Right atrium auricular region (tissue), 2 donors: ENCODE data around the gene RBM27. TPM values are rescaled to one million over a fixed set of nuclear protein-coding genes. Genes with fewer than 3 reads are reported as not detected.
A peak's percentile ranks its signal among the peaks of the same experiment; 100 is the strongest.

Experiments used
- DNase-seq: peaks from one replicate; pipeline ENCODE4 v3.0.0-alpha.2; 2019; ENCODE audit warnings: low spot score
- H3K27ac ChIP-seq, 2 donors: fragments of 200-600 bp; sonication (generic); 1 replicate in 1 of 2; 2 replicates in 1 of 2; pipeline ENCODE4 v1.5.1; 2016 to 2019
- H3K27me3 ChIP-seq, 2 donors: fragments of 200-600 bp; sonication (generic); one replicate each; pipeline versions ENCODE4 v1.5.1 to v1.6.0; 2017 to 2019
- H3K36me3 ChIP-seq: fragments of 200-600 bp; sonication (generic); one replicate; pipeline ENCODE4 v1.5.1; 2016
- H3K4me1 ChIP-seq, 2 donors: fragments of 200-600 bp; sonication (generic); one replicate each; pipeline versions ENCODE4 v1.5.1 to v1.6.0; 2017 to 2019
- H3K4me3 ChIP-seq, 2 donors: fragments of 200-600 bp; sonication (generic); 1 replicate in 1 of 2; 2 replicates in 1 of 2; pipeline ENCODE4 v1.5.1; 2017 to 2019; ENCODE audit warnings: mild to moderate bottlenecking in 1 of 2, moderate library complexity in 1 of 2
- H3K9me3 ChIP-seq, 2 donors: fragments of 200-600 bp; sonication (generic); one replicate each; pipeline ENCODE4 v1.5.1; 2019
- CTCF ChIP-seq, 2 donors: fragments of 200-600 bp; sonication (generic); IDR thresholded peaks; one replicate each; pipeline ENCODE4 v1.5.1; 2019; ENCODE audit warnings: antibody characterized with exemption in 2 of 2
- total RNA-seq, 2 donors: library from RNA; depleted of rRNA; stranded (reverse); fragments of >200 nt; gene quantifications; one replicate each; pipeline ENCODE4 v1.1.0, GENCODE V29; 2016

The RBM27 gene
- total RNA-seq, 2 donors from 2014 or later, result 14.8 to 16.4 TPM

GRCh38 chr5:146223179-146223578, 19.8 kb downstream of the RBM27 start:
- Histone ChIP-seq H3K4me1 (peaks cover 0 to 10% of the 10 kb centered on the region in 2 donors), H3K27ac (no peak overlapping the region), H3K36me3 (peaks cover 20% of the 10 kb centered on the region), H3K4me3 (no peak overlapping the region), H3K27me3 (no peaks in the 10 kb centered on the region), H3K9me3 (no peaks in the 10 kb centered on the region)
- TF ChIP-seq CTCF (IDR thresholded peaks at IDR 0.05), result no peak
- no peak for DNase-seq

- Histone ChIP-seq H3K27me3 (no peaks in the 10 kb centered on the region), H3K4me1 (peaks cover 0 to 7% of the 10 kb centered on the region in 2 donors), H3K27ac (no peak overlapping the region), H3K9me3 (no peaks in the 10 kb centered on the region), H3K36me3 (peaks cover 42% of the 10 kb centered on the region), H3K4me3 (no peak overlapping the region)
- no peak for TF ChIP-seq CTCF (IDR thresholded peaks at IDR 0.05)
- no peak for DNase-seq
These were observed 25.8 kb downstream of the RBM27 start for GRCh38 chr5:146229222-146229621.

DNA sequence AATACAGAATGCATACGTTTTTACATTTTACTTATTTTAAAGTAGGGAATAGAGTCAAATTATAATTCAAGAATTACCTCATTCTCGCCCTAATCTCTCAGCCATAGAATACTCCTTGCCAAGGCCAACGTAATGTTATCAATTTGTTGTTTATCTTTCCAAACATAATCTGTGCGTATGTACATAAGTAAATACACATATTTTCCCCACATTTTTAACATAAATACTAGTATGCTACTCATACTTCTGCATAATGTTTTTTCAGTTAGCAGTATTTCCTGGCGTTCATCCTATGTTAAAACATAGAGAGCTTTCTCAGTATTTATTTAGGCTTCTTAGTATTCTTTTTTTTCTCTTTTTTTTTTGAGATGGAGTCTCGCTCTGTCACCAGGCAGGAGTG, 28.8 kb downstream of the RBM27 start:
- H3K9me3 ChIP-seq, result no peaks in the 10 kb centered on the region
- H3K4me3 ChIP-seq, result no peak overlapping the region
- peaks cover 0 to 7% of the 10 kb centered on the region in 2 donors for H3K4me1 ChIP-seq
- TF ChIP-seq CTCF (IDR thresholded peaks at IDR 0.05), result no peak
- H3K36me3 ChIP-seq, result peaks cover 39% of the 10 kb centered on the region
- no peak for DNase-seq
- H3K27ac ChIP-seq, result no peak overlapping the region
- no peaks in the 10 kb centered on the region for H3K27me3 ChIP-seq

DNA sequence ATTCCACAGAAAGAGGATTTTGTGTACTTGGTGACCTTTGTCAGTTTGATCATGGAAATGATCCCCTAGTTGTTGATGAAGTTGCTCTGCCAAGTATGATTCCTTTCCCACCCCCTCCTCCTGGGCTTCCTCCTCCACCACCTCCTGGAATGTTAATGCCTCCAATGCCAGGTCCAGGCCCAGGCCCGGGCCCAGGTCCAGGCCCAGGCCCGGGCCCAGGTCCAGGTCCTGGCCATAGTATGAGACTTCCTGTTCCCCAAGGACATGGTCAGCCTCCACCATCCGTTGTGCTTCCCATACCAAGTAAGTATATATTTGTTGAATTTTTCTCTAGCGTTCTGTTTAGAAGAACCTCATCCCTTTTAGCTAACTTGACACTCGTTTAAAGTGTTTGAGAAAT, 30.0 kb downstream of the RBM27 start:
- no peaks in the 10 kb centered on the region for H3K27me3 ChIP-seq
- H3K27ac ChIP-seq, result peak overlapping the region in 1 of 2 donors; percentile 38
- no peak for TF ChIP-seq CTCF (IDR thresholded peaks at IDR 0.05)
- no peak overlapping the region for H3K4me3 ChIP-seq
- H3K36me3 ChIP-seq, result peaks cover 51% of the 10 kb centered on the region
- peaks cover 0 to 7% of the 10 kb centered on the region in 2 donors for H3K4me1 ChIP-seq
- DNase-seq, result no peak
- no peaks in the 10 kb centered on the region for H3K9me3 ChIP-seq

GRCh38 chr5:146238973-146239372, 35.6 kb downstream of the RBM27 start:
- H3K27ac ChIP-seq, result no peak overlapping the region
- no peaks in the 10 kb centered on the region for H3K9me3 ChIP-seq
- no peaks in the 10 kb centered on the region for H3K27me3 ChIP-seq
- DNase-seq, result no peak
- peaks cover 15% of the 10 kb centered on the region for H3K36me3 ChIP-seq
- no peak overlapping the region for H3K4me3 ChIP-seq
- TF ChIP-seq CTCF (IDR thresholded peaks at IDR 0.05), result no peak
- no peaks in the 10 kb centered on the region for H3K4me1 ChIP-seq

DNA sequence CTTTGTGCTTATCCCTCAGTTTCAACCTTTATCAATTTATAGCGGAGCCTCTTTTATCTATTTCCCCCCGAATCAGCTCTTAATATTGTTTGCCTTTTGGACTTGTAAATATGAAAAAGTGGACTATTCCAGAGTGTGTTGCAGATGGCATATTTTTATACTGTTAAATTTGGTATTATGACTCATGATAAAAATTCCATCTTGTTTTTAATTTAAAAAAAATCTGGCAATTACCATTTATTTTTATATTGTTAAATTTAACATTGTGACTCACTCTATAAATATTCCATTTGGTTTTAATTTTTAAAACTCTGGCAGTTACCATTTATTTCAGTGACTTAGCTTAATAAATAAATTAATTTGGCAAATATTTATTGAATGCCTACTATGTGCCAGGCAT, 37.5 kb downstream of the RBM27 start:
- Histone ChIP-seq H3K27me3 (no peaks in the 10 kb centered on the region), H3K4me1 (no peaks in the 10 kb centered on the region), H3K9me3 (no peaks in the 10 kb centered on the region), H3K27ac (no peak overlapping the region), H3K4me3 (no peak overlapping the region), H3K36me3 (peaks cover 21% of the 10 kb centered on the region)
- TF ChIP-seq CTCF (IDR thresholded peaks at IDR 0.05), result no peak
- no peak for DNase-seq
